OCI-LY3 (cell line): Measurements from ENCODE around the gene HHIP.

ENCODE experiments used
- CTCF ChIP-seq: fragments of 200-600, 300-600 bp; sonication (generic); IDR thresholded peaks from 2 replicates; pipeline ENCODE4 v1.5.1; 2014; ENCODE audit warnings: antibody characterized with exemption, low read length, low read depth
- EZH2phosphoT487 ChIP-seq: fragments of 200-600 bp; shearing (Covaris generic); IDR thresholded peaks from 2 replicates; pipeline ENCODE4 v1.6.1; 2018; ENCODE audit warnings: antibody characterized with exemption, mixed run types, low read depth

DNA sequence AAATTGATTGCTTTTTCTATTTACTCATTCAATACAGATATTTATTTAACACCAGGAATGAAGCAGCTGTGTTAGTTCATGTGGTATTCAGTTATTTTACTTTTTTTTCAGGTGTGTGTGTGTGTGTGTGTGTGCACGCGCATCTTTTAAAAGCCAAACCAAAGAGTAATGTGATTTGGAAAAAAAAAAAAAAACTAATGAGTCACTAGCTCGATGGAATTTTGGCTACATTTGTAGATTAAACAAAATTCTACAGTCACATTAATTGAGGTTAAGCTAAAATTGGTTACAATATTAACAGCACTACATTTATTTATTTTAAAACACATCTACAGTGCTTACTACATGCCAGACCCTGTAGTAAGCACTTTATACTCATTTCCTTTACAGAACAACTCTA, 66.8 kb downstream of the HHIP start:
- no peak for TF ChIP-seq CTCF
- TF ChIP-seq EZH2phosphoT487 = no peak
